ENCODE results near the gene FYTTD1. TPM values are rescaled to one million over a fixed set of nuclear protein-coding genes. Genes with fewer than 3 reads are reported as not detected.

Gene FYTTD1
- total RNA-seq, 1 experiment from 2014 or later = 70.7 TPM

GRCh38 chr3:197804511-197804910, 54.8 kb downstream of the FYTTD1 start:
- H4K20me1 ChIP-seq (ENCODE audit: insufficient read depth) = no peaks in the 10 kb centered on the region
- no peak overlapping the region for H3K9ac ChIP-seq (ENCODE audit: low read length)
- H3K4me2 ChIP-seq (ENCODE audit: low read length) = no peak overlapping the region
- DNase-seq (ENCODE audit: low read depth, low spot score) (no peak), ATAC-seq (no peak)
- H3K9me3 ChIP-seq (ENCODE audit: control insufficient read depth in 1 of 2, insufficient read depth in 1 of 2, low read depth in 1 of 2, low read length in 2 of 2) = no peaks in the 10 kb centered on the region
- peaks cover 53% of the 10 kb centered on the region for H3K79me2 ChIP-seq (ENCODE audit: insufficient read depth, low read length)
- TF ChIP-seq YY1 (IDR thresholded peaks at IDR 0.05; ENCODE audit: extremely low read depth, insufficient replicate concordance, low read depth, low read length) (no peak), ZFX (IDR thresholded peaks at IDR 0.05) (no peak), CEBPB (IDR thresholded peaks at IDR 0.05; ENCODE audit: low read depth) (no peak), FOSL1 (IDR thresholded peaks at IDR 0.05; ENCODE audit: low read depth) (no peak), POLR2A (IDR thresholded peaks at IDR 0.05; ENCODE audit: borderline replicate concordance, extremely low read depth, insufficient read depth, insufficient read length) (no peak), TCF7L2 (IDR thresholded peaks at IDR 0.05; ENCODE audit: borderline replicate concordance, extremely low read depth, insufficient read depth, insufficient read length) (no peak), JUND (IDR thresholded peaks at IDR 0.05) (no peak), SIN3A (IDR thresholded peaks at IDR 0.05; ENCODE audit: low read depth) (no peak)
- ChIA-PET POLR2A (no interaction called here), CTCF (no interaction called here), RAD21 (ENCODE audit: low non-redundant PET in 1 of 2, low total read pairs in 2 of 2, uncharacterized antibody in 2 of 2, unreplicated experiment in 2 of 2) (no interaction called here)
- no peaks in the 10 kb centered on the region for H3K9me2 ChIP-seq (ENCODE audit: insufficient read depth)
- BruUV-seq (replicated peaks) = no TSS peak
- no peaks in the 10 kb centered on the region for H3K27me3 ChIP-seq (ENCODE audit: insufficient read depth, low read length)
- H3K4me1 ChIP-seq (ENCODE audit: control insufficient read depth in 1 of 2, insufficient read depth in 2 of 2, low read length in 2 of 2) = peaks cover 0 to 4% of the 10 kb centered on the region in 2 experiments; a peak in 2 of 4 replicates
- intact Hi-C loops (cut with micrococcal nuclease) = no loop called here
- no peak overlapping the region for H2AFZ ChIP-seq (ENCODE audit: low read depth, low read length, poor library complexity, severe bottlenecking)
- H3K4me3 ChIP-seq (replicated peaks in 1 of 2; ENCODE audit: low read depth in 1 of 2, low read length in 2 of 2) = no peak overlapping the region
- no peaks in the 10 kb centered on the region for H3K36me3 ChIP-seq (ENCODE audit: control insufficient read depth in 1 of 2, insufficient read depth in 2 of 2, low read length in 2 of 2)
- no peak overlapping the region for H3K27ac ChIP-seq (ENCODE audit: low read depth, low read length)

DNA sequence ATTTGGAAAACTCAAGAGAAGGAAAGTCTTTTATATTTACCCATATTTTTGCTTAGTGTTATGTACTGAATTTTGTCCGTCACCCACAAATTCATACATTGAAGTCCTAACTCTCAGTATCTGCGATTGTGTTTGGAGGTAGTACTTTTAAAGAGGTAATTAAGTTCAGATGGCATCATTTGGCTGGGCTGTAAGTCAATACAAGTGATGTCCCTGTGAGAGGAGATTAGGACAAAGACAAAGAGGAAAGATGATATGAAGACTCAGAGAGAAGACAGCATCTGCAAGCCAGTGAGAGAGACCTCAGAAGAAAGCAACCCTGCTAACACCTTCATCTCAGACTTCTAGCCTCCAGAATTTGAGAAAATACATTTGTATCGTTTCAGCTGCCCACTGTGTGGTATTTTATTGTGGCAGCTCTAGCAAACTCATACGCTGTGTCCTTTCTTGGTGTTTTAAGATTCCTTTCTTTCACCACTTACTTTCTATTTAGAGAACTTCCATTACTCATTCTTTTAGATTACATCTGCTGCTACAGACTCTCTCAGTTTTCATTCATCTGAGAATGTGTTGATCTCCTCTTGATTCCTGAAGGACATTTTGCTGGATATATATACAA, 58.4 kb downstream of the FYTTD1 start:
- Histone ChIP-seq H3K27ac (ENCODE audit: low read depth, low read length) (no peak overlapping the region), H3K79me2 (ENCODE audit: insufficient read depth, low read length) (peaks cover 61% of the 10 kb centered on the region), H3K27me3 (ENCODE audit: insufficient read depth, low read length) (no peaks in the 10 kb centered on the region), H3K9ac (ENCODE audit: low read length) (no peak overlapping the region), H4K20me1 (ENCODE audit: insufficient read depth) (no peaks in the 10 kb centered on the region), H3K4me2 (ENCODE audit: low read length) (no peak overlapping the region), H3K36me3 (ENCODE audit: control insufficient read depth in 1 of 2, insufficient read depth in 2 of 2, low read length in 2 of 2) (no peaks in the 10 kb centered on the region), H3K9me2 (ENCODE audit: insufficient read depth) (no peaks in the 10 kb centered on the region), H3K4me1 (ENCODE audit: control insufficient read depth in 1 of 2, insufficient read depth in 2 of 2, low read length in 2 of 2) (peaks cover 4 to 12% of the 10 kb centered on the region in 2 experiments; a peak in 3 of 4 replicates), H3K9me3 (ENCODE audit: control insufficient read depth in 1 of 2, insufficient read depth in 1 of 2, low read depth in 1 of 2, low read length in 2 of 2) (no peaks in the 10 kb centered on the region), H2AFZ (ENCODE audit: low read depth, low read length, poor library complexity, severe bottlenecking) (no peak overlapping the region), H3K4me3 (replicated peaks in 1 of 2; ENCODE audit: low read depth in 1 of 2, low read length in 2 of 2) (no peak overlapping the region)
- RAD21 ChIA-PET (ENCODE audit: low non-redundant PET in 1 of 2, low total read pairs in 2 of 2, uncharacterized antibody in 2 of 2, unreplicated experiment in 2 of 2) = no interaction called here
- BruUV-seq (replicated peaks) = no TSS peak
- intact Hi-C loops (cut with micrococcal nuclease) = no loop called here
- ATAC-seq (no peak), DNase-seq (ENCODE audit: low read depth, low spot score) (no peak)
- POLR2A ChIA-PET = no interaction called here
- no peak for TF ChIP-seq FOSL1 (IDR thresholded peaks at IDR 0.05; ENCODE audit: low read depth)
- TF ChIP-seq, protein P1, sequence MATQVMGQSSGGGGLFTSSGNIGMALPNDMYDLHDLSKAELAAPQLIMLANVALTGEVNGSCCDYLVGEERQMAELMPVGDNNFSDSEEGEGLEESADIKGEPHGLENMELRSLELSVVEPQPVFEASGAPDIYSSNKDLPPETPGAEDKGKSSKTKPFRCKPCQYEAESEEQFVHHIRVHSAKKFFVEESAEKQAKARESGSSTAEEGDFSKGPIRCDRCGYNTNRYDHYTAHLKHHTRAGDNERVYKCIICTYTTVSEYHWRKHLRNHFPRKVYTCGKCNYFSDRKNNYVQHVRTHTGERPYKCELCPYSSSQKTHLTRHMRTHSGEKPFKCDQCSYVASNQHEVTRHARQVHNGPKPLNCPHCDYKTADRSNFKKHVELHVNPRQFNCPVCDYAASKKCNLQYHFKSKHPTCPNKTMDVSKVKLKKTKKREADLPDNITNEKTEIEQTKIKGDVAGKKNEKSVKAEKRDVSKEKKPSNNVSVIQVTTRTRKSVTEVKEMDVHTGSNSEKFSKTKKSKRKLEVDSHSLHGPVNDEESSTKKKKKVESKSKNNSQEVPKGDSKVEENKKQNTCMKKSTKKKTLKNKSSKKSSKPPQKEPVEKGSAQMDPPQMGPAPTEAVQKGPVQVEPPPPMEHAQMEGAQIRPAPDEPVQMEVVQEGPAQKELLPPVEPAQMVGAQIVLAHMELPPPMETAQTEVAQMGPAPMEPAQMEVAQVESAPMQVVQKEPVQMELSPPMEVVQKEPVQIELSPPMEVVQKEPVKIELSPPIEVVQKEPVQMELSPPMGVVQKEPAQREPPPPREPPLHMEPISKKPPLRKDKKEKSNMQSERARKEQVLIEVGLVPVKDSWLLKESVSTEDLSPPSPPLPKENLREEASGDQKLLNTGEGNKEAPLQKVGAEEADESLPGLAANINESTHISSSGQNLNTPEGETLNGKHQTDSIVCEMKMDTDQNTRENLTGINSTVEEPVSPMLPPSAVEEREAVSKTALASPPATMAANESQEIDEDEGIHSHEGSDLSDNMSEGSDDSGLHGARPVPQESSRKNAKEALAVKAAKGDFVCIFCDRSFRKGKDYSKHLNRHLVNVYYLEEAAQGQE (IDR thresholded peaks at IDR 0.05; ENCODE audit: low read depth) = no peak
- TF ChIP-seq, protein P2, sequence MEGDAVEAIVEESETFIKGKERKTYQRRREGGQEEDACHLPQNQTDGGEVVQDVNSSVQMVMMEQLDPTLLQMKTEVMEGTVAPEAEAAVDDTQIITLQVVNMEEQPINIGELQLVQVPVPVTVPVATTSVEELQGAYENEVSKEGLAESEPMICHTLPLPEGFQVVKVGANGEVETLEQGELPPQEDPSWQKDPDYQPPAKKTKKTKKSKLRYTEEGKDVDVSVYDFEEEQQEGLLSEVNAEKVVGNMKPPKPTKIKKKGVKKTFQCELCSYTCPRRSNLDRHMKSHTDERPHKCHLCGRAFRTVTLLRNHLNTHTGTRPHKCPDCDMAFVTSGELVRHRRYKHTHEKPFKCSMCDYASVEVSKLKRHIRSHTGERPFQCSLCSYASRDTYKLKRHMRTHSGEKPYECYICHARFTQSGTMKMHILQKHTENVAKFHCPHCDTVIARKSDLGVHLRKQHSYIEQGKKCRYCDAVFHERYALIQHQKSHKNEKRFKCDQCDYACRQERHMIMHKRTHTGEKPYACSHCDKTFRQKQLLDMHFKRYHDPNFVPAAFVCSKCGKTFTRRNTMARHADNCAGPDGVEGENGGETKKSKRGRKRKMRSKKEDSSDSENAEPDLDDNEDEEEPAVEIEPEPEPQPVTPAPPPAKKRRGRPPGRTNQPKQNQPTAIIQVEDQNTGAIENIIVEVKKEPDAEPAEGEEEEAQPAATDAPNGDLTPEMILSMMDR (IDR thresholded peaks at IDR 0.05 in 2 of 3, conservative IDR thresholded peaks at IDR 0.05 in 1 of 3; ENCODE audit: borderline replicate concordance in 1 of 3, insufficient read depth in 1 of 3, low read depth in 2 of 3, low read length in 2 of 3) = no peak
- TF ChIP-seq, protein P3, sequence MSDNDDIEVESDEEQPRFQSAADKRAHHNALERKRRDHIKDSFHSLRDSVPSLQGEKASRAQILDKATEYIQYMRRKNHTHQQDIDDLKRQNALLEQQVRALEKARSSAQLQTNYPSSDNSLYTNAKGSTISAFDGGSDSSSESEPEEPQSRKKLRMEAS (IDR thresholded peaks at IDR 0.05) = no peak
- TF ChIP-seq CBX3 (IDR thresholded peaks at IDR 0.05; ENCODE audit: low read depth) = no peak
- TF ChIP-seq SIN3A (IDR thresholded peaks at IDR 0.05; ENCODE audit: low read depth) = no peak
- no peak for TF ChIP-seq POLR2AphosphoS5 (IDR thresholded peaks at IDR 0.05; ENCODE audit: low read depth, low read length)
- no peak for TF ChIP-seq EZH2phosphoT487 (IDR thresholded peaks at IDR 0.05; ENCODE audit: borderline replicate concordance)
- no peak for TF ChIP-seq YY1 (IDR thresholded peaks at IDR 0.05; ENCODE audit: extremely low read depth, insufficient replicate concordance, low read depth, low read length)
- no peak for TF ChIP-seq EGR1 (IDR thresholded peaks at IDR 0.05; ENCODE audit: low read depth)
- TF ChIP-seq EZH2 (IDR thresholded peaks at IDR 0.05) = no peak
- no peak for TF ChIP-seq JUND (IDR thresholded peaks at IDR 0.05)
- CTCF ChIA-PET = no interaction called here

Data from HCT116 (cell line).